Right ventricle myocardium inferior (tissue), 1 donor: Measurements from ENCODE around the gene MAST1. TPM values are rescaled to one million over a fixed set of nuclear protein-coding genes. Genes with fewer than 3 reads are reported as not detected.
"Not testable (repeated sequence)": the region's sequence is repeated elsewhere in the genome, so short reads cannot be mapped to it uniquely, and the experiment has no call there.

ENCODE experiments used
- ATAC-seq: fragments of 200-7000 bp; cut with Tn5 transposase; one replicate; pipeline ENCODE4 v1.9.1; 2020; ENCODE audit warnings: mild to moderate bottlenecking, moderate library complexity
- DNase-seq: peaks from one replicate; pipeline ENCODE4 v3.0.0; 2021; ENCODE audit errors: missing footprints
- intact Hi-C: fragments of 100-400 bp; cut with DNase I; formaldehyde crosslinking; loops from one replicate; pipeline ENCODE4 v1.11.0; 2022
- microRNA-seq: library from miRNA; unstranded; fragments of <30 nt; microRNA quantifications from one replicate; pipeline ENCODE4 v1.2.0, GENCODE V29; 2020
- total RNA-seq: library from RNA; stranded (reverse); fragmentation: NEBNext Ultra II Directional; extraction: Animal tissue kit (Norgen Biotek cat#: 25700); gene quantifications from one replicate; pipeline ENCODE4 v1.2.1, GENCODE V29; 2021
- donor health status: DM: no; HTN: yes; CAD: no; lungs with severe emphysema.

The MAST1 gene
- total RNA-seq, 1 donor from 2014 or later = 0.22 TPM

- intact Hi-C loops, ATAC-seq, DNase-seq: not testable (repeated sequence)
Observed at GRCh38 chr19:12915860-12916259, 77.5 kb downstream of the MAST1 start.

GRCh38 chr19:12918253-12918652 is 79.9 kb downstream of the MAST1 start:
- intact Hi-C loops = loop anchor here (2.0 kb wide), 1 partner anchor 27 kb away; the partner anchor contains the start of gene GCDH
- no peak for DNase-seq
- ATAC-seq = no peak

- ATAC-seq (no peak), DNase-seq (no peak)
- intact Hi-C loops = no loop called here
Observed at GRCh38 chr19:12921047-12921446, 82.7 kb downstream of the MAST1 start.

GRCh38 chr19:12922959-12923358 is 84.6 kb downstream of the MAST1 start:
- ATAC-seq (no peak), DNase-seq (no peak)
- intact Hi-C loops = no loop called here

Small RNA genes within 50 kb of the gene (microRNA-seq; reads per million reads assigned to microRNA genes)
- gene MIR5695 (not detected), gene MIR6794 (not detected)

Other genes starting within 250 kb of the MAST1 start
- 5.1 TPM for gene ZNF490, start 227.7 kb upstream of the MAST1 start, total RNA-seq
- gene ZNF791, start 227.6 kb upstream of the MAST1 start, total RNA-seq = 14.4 TPM
- gene MAN2B1, start 171.8 kb upstream of the MAST1 start, total RNA-seq = 40.2 TPM
- 7.2 TPM for gene WDR83, start 171.7 kb upstream of the MAST1 start, total RNA-seq
- gene DHPS, start 156.6 kb upstream of the MAST1 start, total RNA-seq = 45.9 TPM
- not detected for gene GNG14, start 150.5 kb upstream of the MAST1 start, total RNA-seq
- 1.7 TPM for gene FBXW9, start 141.9 kb upstream of the MAST1 start, total RNA-seq
- gene TNPO2, start 114.6 kb upstream of the MAST1 start, total RNA-seq = 35.1 TPM
- 133 TPM for gene TRIR, start 103.8 kb upstream of the MAST1 start, total RNA-seq
- 65.8 TPM for gene GET3, start 101.0 kb upstream of the MAST1 start, total RNA-seq
- gene BEST2, start 86.7 kb upstream of the MAST1 start, total RNA-seq = not detected
- 51.6 TPM for gene HOOK2, start 63.0 kb upstream of the MAST1 start, total RNA-seq
- 25.0 TPM for gene JUNB, start 47.0 kb upstream of the MAST1 start, total RNA-seq
- gene PRDX2, start 36.7 kb upstream of the MAST1 start, total RNA-seq = 692 TPM
- 1.7 TPM for gene THSD8, start 36.4 kb upstream of the MAST1 start, total RNA-seq
- gene RNASEH2A, start 31.9 kb upstream of the MAST1 start, total RNA-seq = 6.3 TPM
- not detected for gene RTBDN, start 3.9 kb upstream of the MAST1 start, total RNA-seq
- gene DNASE2, start 42.9 kb downstream of the MAST1 start, total RNA-seq = 18.8 TPM
- gene KLF1, start 48.7 kb downstream of the MAST1 start, total RNA-seq = not detected
- gene GCDH, start 52.6 kb downstream of the MAST1 start, total RNA-seq = 33.4 TPM
- not detected for gene SYCE2, start 80.8 kb downstream of the MAST1 start, total RNA-seq
- 37.6 TPM for gene FARSA, start 95.2 kb downstream of the MAST1 start, total RNA-seq
- 496 TPM for gene CALR, start 100.1 kb downstream of the MAST1 start, total RNA-seq
- 171 TPM for gene RAD23A, start 107.3 kb downstream of the MAST1 start, total RNA-seq
- gene GADD45GIP1, start 118.7 kb downstream of the MAST1 start, total RNA-seq = 33.7 TPM
- gene DAND5, start 131.1 kb downstream of the MAST1 start, total RNA-seq = 9.9 TPM
- gene NFIX, start 157.0 kb downstream of the MAST1 start, total RNA-seq = 159 TPM